ENCODE data around the gene ADAMTSL5.
"Not testable (repeated sequence)": the region's sequence is repeated elsewhere in the genome, so short reads cannot be mapped to it uniquely, and the experiment has no call there.

ADAMTSL5 gene

DNA sequence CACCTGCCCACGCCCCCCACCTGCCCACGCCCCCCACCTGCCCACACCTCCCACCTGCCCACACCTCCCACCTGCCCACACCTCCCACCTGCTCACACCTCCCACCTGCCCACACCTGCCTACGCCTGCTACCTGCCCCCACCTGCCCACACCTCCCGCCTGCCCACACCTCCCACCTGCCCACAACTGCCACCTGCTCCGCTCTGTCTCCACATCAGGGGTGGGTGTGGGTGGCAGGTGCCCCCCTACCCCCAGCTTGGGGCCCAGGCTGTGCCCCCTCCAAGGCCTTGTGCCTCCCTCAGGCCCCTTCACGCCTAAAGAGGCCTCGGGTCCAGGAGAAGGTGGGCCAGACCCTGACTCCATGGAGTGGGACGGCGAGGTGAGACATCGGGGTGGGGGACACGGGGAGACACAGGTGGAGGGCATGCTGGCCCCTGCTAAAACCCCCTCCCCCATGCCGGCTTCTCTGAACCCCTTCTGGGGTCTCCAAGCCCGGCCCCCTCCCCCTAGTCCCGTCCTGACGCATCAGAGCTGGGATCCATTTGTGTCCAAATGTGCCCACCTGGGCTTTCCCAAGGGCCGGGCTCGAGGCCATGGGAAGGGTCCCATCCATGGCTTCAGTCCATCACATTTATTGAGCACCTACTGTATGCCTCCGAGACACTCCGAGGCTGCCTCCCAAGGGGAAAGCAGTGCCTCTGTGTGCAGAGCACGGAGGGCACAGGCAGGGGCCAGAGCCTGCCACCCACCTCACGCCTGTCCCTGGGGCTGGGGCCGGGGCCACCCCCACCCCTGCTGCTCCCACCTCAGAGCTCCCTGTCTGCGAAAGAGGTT is 16.0 kb upstream of the ADAMTSL5 start:
- DNase-seq = no peak

- no peak for DNase-seq
Observed at GRCh38 chr19:1527650-1528309, 15.0 kb upstream of the ADAMTSL5 start.

GRCh38 chr19:1526979-1527649 is 14.3 kb upstream of the ADAMTSL5 start:
- DNase-seq = no peak

GRCh38 chr19:1526066-1526778 is 13.4 kb upstream of the ADAMTSL5 start:
- DNase-seq = no peak

- no peak for DNase-seq
Observed at GRCh38 chr19:1525343-1525742, 12.5 kb upstream of the ADAMTSL5 start.

DNA sequence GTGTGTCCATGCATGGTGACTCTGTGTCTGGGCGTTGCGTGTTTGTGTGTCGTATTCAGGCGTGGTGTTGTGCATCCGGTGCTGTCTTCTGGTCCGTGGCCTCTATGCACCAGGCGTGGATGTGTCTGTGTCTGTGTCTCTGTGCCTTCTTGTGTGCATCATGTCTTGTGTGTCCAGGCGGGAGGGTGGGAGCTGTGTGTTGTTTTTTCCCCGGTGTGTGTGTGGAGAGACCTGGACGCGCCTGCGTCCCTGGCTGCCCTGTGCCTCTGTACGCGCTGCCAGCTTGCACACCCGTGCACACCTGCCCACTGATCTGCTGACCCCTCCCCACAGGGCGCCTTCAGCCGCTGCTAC is 12.1 kb upstream of the ADAMTSL5 start:
- DNase-seq = no peak

GRCh38 chr19:1524287-1524971 is 11.6 kb upstream of the ADAMTSL5 start:
- no peak for DNase-seq

- DNase-seq = no peak
Observed at GRCh38 chr19:1523412-1524286, 10.8 kb upstream of the ADAMTSL5 start, which contains the start of gene PLK5. TSS of gene PLK5 (plus strand) at chr19:1524077. CDS start at chr19:1526997, 2,920 bp downstream.

- DNase-seq = peak; percentile 55 to 66
Observed at GRCh38 chr19:1522838-1523237, 10.0 kb upstream of the ADAMTSL5 start.

DNA sequence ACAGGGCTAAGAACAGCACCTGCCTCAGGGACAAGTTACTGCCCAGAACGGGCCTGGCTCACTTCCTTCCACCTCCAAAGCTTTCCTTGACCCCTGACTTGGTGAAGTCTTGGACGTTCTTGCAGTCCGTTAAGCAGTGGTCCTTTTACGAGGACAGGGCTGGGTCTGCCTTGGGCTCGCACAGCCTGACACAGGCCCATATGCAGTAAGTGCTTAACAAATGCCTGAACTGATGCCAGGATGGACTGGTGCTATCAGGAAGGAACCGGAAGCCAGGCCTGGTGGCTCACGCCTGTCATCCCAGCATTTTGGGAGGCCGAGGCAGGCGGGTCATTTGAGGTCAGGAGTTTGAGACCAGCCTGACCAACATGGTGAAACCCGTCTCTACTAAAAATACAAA is 9.2 kb upstream of the ADAMTSL5 start:
- no peak for DNase-seq

GRCh38 chr19:1521636-1522035 is 8.8 kb upstream of the ADAMTSL5 start:
- peak; percentile 66 to 80 for DNase-seq

DNA sequence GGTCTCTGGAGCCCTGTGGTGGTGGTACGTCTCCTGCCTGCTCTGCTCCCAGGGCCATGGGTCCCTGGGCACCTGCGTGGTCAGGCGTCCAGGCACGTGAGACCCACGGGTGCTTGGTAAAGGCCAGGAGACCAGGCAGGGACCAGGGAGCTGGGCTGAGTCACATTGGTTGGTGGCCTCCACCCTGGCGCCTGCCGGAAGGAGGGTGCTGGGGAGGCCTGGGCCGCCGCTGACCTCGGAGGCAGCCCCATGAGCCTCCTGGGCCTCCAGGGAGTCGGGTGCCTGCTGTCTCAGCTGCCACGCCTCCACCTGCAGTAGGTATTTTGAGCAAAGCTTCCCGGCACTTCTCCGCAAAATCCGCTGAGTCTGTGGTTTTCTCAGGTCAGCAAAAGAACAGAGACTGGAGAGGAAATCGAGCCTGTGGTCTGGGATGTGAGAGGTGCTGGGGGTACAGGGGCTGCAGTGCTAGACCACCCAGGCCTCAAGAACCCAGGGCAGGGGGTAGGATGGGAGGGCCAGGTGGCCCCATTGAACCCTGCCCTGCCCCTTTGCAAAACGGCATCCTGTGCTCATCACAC is 7.5 kb upstream of the ADAMTSL5 start:
- no peak for DNase-seq

DNA sequence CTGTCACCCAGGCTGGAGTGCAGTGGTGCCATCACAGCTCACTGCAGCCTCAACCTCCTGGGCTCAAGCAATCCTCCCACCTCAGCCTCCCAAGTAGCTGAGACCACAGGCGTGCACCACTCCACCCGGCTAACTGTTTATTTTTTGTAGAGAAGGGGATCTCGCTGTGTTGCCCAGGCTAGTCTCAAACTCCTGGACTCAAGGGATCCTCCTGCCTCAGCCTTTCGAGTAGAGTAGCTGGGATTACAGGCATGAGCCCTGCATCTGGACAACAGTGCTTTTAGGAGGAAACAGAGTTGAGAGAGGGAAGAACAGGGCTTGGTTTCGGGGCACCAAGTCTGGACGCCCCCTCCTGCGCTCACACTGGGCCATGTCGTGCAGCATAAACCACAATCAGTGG is 7.0 kb upstream of the ADAMTSL5 start:
- not testable (repeated sequence) for DNase-seq

DNA sequence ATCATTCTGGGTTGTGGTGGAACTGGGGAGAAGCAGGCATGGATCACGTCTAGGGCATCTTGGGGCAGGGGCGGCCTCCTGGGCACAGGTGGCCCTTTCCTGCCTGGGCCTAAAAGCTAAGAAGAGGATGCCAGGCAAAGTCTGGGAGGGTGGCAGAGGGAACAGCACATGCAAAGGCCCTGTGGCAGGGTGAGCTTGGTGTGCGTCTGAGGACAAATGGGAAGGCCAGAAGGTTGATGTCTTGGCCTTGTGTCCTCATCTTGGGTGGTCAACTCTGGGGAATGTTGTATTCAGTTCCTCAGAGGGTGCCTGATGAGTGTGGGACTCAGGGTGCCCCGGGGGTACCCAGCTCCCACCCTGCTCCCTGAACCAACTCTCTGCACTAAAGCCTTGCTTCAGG is 5.7 kb upstream of the ADAMTSL5 start:
- no peak for DNase-seq

- DNase-seq = no peak
Observed at GRCh38 chr19:1516395-1516753, 3.6 kb upstream of the ADAMTSL5 start.

- no peak for DNase-seq
Observed at GRCh38 chr19:1514986-1515721, 2.3 kb upstream of the ADAMTSL5 start.

GRCh38 chr19:1514295-1514661 is 1.5 kb upstream of the ADAMTSL5 start:
- no peak for DNase-seq

DNA sequence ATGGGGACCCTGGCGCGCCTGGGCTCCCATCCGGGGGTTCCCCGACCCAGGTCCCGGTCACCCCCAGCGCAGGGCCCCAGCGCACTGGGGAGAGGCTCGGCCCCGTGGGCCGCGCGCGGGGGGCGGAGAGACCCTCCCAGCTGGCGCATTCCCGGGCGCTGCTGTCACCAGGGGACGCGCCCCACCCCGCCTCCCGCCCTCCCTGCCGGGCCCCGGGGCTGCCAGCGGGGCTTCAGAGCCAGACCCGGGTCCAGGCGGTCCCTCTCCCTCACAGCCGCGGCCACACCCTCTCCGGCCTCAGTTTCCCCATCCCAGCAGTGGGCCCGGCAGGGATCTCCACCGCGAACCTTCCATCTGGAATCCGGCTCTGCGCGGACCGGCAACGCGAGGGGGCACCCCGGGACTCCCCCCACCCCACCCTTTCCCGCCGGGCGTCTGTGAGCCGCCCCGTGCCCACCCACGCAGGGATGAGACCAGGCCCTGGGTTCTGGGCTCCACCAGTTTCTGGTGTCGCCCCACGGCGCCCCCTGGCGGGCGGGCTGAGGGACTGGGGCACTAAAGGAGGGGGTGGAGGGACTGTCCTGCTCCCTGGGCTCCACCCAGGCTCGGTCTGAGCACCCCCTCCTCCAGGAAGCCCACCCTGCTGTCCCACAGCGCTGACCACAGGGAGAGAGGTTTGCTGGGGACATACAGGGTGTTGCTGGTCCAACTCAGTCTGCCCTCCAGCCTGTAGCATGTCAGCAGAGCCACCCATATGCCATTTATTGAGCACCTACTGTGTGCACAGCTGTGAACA is 878 bp upstream of the ADAMTSL5 start:
- DNase-seq = no peak

Data from cerebellar nuclear complex (tissue), 1 donor.